Putamen (tissue), 1 donor: Measurements from ENCODE around the gene ATXN3.

ENCODE experiments used
- DNase-seq: peaks from one replicate; pipeline ENCODE4 v3.0.0-alpha.2; 2016; ENCODE audit warnings: low spot score

ATXN3 gene

DNA sequence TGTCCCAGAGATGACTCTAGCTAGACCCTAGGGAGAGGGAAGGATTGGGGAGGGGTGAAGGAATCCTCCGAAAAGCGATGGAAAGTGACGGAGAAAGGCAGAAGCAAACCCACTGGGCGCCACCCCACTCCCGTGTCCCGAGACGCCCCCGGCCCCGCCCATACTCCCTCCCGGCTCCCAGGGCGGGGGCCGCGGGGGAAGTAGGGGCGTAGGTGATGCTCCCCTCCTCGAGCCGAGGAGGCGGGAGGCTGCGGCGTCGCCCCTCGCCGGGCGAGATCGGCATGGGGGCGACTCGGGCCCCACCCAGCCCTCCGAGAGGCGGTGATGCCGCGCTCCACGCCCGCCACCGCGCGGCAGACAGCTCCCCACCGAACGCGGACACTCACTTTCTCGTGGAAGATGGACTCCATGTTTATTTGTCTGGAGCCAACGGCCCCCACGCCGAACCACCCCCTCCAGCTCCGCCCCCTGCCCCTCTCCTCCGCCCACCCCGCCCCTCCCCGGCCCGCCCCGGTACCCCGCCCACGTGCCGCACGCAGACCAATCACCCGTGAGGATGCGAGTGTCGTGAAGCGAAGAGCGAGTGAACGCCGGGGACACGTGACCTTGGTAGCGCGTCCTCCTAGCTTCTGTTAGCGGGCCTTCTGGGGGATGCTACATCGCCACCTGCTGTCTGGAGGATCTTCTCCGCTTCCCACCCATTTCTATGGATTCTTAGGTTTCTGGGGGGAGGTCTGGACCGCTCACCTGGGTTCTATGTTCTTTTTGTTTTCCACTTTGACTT, at the start of gene ATXN3:
Gene ATXN3, minus strand, starts transcription at position 440 of the 784 bp plus-strand sequence. Its CDS starts 30 bp downstream, at position 410.
- peak; percentile 98 for DNase-seq

DNA sequence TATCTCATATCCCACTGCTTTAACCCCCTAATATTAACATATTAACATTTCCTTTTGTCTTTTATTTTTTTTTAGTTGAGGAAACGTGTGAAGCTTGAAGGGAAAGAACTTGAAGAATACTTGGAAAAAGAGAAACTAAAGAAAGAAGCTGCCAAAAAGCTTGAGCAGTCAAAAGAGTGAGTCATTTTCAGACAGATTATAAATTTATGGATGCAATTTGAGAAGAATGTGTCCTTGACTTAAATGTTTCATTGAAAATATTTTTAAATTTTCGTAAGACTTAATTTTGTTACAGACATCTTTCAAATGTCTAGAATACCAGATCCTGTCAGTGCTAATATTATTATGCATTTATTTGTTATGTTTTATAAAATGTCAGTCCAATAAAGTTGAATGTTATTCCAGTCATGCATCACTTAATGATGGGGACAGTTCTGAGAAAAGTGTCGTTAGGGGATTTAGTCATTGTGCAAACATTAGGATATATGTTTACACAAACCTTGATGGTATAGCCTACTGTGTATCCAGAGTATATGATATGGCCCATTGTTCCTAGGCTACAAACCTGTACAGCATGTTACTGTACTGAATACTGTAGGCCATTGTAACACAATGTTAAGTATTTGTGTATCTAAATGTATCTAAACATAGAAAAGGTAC, 48.0 kb upstream of the ATXN3 start:
- DNase-seq, result peak; percentile 10

DNA sequence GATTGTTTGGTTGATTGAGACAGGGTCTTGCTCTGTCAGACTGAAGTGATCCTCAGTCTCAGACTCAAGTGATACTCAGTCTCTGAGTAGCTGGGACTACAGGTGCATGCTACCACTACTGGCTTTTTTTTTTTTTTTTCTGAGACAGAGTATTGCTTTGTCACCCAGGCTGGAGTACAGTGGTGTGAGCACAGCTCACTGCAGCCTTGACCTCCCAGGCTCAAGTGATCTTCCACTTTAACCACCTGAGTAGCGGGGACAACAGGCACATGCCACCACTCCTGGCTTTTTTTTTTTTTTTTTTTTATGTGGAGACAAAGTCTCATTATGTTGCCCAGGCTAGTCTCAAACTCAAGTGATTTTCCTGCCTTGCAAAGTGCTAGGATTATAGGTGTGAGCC, 47.2 kb upstream of the ATXN3 start:
- DNase-seq, result no peak

DNA sequence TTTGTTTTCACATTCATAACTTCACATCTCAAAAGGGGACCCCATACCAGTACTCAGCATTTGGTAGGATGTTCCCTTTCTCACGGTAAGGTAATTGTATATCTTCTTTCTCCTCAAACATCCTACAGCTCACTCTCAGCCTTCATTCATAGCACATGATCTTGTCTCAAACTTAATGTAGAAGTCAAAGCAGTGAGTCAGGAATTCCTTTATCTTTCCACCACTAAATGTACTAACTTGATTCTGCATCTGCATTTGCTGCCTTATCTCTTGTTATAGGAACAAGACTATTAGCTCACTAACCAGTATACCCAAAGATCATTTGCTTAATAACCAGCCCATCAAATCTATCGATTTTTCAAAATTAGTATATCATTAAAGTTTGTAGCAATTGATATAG, 38.3 kb upstream of the ATXN3 start:
- no peak for DNase-seq

DNA sequence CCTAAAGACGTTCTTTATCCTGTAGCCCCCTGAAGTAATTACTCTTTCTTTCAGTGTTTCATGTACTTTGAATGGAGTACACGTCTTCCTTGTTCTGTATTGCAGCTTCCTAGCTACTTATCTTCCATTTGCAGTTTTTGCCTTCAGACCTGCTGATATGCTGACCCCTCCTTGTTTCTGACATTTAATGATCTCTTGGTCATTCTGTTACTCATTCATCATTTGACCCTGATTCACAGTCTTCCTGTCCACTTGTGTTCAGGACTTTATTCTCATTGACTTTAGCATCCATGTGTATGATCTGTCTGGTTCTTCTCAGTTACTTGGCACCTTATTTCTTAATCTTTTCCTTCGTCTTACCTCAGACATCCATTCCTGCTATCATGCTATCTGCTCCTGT, 37.6 kb upstream of the ATXN3 start:
- DNase-seq, result no peak

DNA sequence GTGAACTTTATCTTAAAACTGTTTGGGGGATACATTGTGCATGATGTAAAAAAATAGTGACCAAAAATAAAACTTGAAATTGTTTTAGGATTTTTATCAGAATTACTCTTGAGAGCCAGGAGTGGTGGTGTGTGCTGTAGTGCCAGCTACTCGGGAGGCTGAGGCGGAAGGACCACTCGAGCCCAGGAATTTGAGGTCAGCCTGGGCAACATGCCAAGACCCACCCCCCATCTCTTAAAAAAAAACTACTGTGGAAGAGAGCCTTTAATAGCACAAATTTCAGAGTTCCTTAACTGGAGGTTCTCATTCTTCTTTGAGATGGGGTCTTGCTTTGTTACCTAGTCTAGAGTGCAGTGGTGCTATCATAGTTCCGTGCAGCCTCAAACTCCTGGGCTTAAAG, 36.9 kb upstream of the ATXN3 start:
- no peak for DNase-seq

DNA sequence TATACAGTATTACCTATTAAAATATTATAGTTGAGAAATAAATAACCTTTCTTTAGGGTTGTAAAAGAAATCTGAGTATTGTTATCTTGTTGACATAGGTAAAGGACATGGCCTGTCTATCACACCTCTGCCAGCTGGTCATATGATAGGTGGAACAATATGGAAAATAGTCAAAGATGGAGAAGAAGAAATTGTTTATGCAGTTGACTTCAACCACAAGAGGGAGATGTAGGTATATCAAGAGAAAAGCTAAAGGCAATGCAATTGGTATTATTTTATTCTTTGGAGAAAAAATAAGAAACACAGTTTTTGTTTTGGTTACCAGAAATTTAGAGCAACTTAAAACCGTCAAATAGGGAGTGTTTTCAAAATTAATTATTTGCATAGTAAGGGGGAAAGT, 28.9 kb upstream of the ATXN3 start:
- no peak for DNase-seq

DNA sequence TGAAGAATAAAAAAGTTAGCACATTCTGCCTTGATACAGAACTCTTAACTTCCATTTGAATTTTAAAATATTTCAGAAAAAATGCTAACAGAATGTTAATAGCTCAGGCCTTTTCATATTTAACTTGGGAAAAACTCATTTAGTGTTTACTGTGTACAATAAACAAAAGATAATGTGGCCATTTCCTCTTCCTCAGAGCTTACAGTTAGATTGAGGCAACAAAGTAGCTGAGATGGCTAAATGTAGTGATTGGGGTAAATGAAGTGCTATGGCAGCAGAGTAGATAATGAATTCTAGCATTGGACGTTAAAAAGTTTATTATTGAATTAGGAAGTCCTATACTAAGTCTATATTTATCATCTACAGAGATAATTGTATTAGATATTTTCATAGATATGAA, 28.1 kb upstream of the ATXN3 start:
- DNase-seq, result no peak

DNA sequence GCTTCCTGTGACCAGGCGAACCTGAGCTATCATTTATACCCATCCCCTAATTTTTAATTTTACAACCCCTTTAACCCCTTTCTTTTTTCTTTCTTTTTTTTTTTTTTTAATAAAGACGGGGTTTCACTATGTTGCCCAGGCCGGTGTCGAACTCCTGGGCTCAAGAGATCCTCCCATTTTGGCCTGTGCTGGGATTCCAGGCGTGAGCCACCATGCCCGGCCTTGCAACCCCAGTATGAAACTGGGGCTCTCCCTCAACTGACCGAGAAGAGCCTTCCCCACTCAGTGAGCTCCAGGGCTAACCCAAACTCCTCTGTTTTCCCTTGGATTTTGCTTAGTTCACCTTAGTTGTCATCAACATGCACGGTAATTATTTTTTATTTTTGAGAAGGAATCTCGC, 16.4 kb upstream of the ATXN3 start:
- no peak for DNase-seq

DNA sequence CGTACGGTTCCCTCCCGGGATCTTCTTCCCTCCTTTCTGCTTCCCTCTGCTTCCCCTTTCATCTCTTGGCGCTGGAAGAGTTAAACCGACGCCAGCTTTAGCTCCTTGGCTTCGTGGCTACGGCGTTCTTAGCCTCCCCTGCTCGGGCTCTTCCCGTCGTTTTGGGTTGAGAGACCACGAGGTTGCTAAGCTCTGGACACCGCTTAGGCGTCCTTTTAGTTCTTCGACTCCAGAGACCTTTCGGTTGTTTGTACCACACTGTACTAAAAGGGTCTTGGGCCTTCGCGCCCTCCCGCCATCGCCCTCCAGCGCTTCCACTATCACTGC, 15.9 kb upstream of the ATXN3 start:
- DNase-seq, result no peak

DNA sequence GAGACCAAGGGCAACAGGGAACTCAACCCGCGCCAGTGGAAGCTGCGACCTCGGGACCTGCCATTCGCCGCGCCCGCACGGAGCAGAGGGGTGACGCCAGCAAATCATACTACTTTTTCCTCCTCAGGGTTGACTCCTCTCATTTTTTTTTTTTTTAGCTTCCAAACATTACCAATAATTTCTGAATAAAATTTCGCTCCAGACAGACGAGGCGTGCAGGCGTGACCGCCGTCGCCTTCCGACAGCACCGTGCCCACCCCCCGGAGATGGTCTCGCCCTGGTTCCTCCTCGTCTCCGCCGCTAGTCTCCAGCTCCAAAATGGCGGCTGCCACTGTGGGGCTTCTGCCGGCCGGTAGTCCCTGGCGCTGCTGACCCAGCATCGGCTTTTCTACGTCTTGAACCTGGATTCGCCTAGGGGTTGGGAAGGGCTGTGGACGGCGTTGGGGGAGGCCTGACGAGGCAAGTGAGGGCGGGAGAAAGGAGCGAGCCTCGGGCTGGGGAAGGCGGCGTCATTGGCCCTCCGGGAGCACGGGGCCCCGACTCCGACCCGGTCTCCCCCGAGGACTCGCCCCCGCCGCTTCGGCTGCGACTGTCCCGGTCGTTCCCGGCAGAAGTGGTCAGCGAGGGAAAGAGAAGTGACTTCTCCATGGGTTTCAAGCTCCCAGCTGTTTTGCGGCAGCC, 15.4 kb upstream of the ATXN3 start, which contains the start of the genes CPSF2 and NDUFB1:
Gene CPSF2, plus strand, starts transcription at position 300 of the 681 bp plus-strand sequence. CDS start 9,016 bp downstream, outside the sequence.
Gene NDUFB1, minus strand, starts transcription at position 37 of the 681 bp plus-strand sequence. CDS start 4,069 bp downstream, outside the sequence.
- peak; percentile 83 for DNase-seq

DNA sequence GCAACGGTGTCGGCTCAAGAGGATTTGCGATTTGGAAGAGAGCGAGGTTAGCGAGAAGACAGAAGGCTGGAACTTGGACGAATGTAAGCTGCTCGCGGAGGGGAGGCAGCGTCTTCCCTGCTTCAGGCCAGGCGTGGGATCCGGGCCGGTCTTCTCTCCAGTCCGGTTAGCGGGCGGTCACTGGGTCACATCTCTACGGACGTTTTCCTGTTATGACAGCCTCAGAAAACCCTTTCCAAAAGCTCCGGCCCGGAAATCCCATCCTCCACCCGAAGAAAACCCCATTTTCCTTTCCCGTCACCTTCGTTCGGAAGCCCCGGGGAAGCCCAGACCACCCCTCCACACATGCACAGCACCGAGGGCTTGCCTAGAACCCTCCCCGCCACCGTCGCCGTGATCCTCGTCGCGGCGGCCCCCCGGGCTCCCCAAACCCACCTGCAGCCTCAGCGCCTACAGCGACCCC, 14.9 kb upstream of the ATXN3 start:
- peak; percentile 35 for DNase-seq

DNA sequence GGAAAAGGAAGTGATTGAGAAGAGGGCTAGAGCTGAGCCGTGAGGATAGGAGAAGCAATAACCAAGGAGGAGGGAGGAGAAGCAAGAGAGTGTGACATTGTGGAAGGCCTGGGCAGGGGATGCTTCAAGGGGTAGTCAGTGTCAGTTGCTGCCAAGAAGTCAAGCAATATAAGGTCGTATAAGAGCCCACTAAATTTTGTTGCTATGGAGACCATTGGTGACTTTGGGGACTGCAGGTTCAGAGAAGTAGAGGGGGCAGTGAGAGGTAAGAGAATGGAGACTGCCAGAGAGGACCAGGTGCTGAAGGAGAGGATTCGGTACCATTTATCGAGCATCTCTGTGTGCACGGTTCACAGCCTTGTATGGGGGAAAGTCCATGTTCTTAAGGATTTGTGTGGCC, 3.1 kb upstream of the ATXN3 start:
- DNase-seq, result no peak

DNA sequence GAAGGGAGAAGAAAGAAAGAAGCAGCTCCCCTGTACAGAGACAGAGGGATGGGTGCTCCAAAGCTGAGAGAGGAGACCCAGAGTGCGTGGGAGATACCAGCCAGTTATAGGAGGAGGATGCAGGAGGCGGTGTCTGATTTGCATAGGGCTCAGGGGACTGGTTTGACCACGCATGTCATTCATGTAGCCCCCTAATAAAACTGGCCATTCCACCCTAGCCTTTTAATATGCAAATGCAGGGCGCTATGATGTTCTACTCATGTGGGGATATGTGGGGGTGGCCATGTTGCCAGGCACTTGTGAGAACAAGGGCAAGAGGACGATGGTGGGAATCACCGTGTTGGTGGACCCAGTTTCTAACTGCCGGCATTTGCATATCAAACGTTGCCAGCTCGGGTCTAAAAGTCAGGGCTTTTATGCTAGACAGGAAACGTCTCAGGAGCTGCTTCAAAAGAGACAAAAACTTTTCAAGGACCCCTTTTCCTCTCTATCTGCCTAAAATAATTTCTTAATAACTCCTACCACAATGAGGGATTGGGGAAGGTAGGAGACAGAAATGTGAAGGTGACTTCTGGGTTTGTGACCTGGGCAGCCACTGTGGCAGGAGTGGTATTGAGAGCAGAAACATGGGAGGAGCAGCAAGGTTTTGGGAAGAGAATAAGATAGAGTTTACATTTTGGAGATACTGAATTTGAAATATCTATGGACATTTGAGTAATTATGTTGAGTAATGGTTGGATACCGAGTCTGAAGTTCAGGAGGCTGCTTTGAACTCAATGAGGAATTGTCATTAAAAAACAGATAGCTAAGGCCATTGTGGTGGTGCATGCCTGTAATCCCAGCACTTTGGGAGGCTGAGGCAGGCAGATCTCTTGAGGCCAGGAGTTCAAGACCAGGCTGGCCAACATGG, 2.2 kb upstream of the ATXN3 start:
- no peak for DNase-seq

DNA sequence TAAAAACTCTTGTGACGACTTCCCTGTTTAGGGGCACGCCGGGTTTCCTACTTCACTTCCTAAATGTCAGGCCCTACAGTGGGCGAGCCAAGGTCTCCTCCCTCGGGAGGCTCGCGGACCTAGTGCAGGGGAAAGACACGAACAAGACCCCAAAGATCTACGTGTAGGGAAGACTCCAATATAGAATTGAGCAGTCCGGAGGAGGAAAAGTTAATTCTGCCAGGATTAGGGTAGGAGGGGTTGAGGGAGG, 564 bp downstream of the ATXN3 start:
- no peak for DNase-seq

DNA sequence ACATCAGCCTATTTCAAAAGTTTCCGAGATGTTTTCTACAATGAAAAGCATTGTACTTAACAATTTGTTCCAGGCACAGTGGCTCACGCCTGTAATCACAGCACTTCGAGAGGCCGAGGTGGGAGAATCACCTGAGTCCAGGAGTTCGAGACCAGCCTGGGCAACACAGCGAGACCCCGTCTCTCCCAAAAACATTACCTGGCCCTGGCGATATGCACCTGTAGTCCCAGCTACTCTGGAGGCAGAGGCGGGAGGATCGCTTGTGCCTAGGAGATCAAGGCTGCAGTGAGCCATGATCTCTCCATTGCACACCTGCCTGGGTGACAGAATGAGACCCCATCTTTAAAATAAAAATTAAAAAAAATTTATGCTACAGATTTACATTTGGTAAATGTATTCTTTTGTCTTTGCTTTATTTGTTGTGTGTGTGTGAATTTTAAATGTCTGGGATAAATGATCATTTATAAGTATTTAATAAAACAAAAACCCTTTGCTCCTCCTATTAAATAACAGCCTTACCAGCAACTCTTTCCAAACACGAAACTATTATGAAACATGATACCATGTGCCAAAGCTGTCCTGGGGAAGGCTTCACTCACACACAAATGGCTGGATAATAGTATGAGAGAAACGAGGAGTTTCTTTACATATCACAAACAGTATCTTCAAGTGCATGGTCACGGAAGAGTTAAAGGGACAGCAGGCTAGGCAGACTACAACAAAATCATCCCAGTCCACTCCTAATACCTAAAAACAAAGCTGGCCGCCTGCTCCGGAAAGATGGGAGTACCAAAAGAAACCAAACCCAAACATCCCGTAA, 1.1 kb downstream of the ATXN3 start:
- DNase-seq, result no peak

DNA sequence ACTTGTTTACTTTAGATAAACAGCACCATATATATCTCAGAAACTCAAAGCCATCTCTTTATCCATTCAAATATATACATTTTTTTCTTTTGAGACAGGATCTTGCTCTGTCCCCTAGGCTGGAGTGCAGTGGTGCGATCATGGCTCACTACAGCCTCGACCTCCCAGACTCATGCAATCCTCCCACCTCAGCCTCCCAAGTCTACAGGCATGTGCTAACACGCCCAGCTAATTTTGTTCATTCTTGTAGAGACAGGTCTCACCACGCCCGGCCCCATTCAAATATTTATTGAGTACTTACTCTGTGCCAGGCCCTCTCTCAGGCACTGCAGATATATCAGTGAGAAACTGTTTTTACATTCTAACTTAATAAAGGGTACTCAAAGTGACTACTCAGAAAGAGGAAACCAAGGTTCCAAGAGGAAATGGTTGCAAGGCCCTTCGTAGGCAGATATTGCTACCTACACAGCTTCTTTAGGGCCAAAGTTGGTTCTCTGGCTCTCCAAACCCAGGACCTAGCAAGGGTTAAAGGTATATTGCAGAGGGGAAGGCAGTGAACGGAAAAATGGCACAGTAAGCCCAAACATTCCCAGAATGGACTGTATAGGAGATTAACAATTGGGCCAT, 2.9 kb downstream of the ATXN3 start:
- no peak for DNase-seq

DNA sequence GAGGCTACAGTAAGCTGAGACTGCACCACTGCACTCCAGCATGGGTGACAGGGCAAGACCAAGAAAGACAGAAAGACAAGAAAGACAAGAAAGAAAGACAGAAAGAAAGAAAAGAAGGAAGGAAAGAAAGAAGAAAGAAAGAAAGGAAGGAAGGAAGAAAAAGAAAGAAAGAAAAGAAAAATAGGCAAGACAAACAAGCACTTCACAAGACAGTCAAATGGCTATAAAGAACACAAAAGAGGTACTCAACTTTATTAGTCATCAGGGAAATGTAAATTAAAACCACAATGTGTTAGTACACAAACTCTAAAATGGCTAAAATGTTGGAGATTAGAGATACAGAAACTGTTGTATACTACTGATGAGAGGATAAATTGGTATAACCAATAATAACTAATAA, 6.6 kb downstream of the ATXN3 start:
- DNase-seq, result no peak

DNA sequence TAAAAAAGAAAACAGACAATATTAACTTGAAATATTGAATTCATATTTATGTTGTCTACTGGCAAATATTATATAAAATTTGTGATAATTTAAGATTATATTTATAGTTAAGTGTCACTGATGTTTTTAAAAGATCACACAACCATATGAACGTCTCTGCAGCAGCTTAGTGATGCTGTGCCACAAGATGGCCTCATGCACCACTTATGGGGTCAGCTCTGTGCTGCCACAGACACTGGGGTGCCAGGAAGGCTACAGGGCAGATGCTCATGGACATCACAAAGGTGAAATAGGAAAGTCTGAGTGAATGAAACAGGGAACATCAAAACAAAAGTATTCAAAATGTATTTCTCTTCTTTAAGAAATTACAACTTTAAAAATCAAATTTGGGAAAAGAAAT, 13.1 kb downstream of the ATXN3 start:
- DNase-seq, result no peak

DNA sequence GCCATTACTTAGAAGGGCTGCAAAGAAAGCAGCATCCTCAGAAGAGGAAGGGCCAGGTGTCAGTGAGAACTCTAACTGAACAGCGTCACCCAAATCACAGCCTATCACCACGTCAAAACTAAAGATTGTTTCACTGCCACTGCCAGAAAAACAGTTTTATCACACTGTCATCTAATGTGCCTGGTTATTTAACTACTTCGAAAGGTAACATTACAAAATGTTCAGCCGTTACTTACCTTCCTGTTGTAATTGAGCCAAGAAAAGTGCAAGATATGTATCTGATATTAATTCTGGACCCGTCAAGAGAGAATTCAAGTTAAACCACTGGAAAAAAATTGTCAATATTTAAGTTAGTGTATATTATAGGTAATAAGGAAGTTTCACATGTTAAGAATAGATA, 17.9 kb downstream of the ATXN3 start:
- DNase-seq, result no peak

DNA sequence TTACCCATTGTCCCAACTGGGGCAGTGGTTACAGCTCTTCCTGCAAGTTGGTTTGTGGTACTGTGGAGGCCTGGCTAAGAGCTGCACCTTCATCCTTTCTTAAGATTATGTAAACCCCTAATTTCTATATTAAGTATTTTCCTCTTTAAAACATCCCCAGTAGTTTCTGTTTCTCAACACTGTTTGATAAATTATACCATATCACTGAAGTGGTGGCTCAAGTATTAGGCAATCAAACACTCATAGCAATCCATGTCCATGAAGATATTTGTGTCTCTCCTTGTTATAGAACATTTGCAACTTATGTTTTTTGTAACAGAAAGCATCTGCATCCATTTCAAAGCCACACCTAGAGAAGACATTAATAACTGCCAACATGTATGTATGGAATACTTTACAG, 31.8 kb downstream of the ATXN3 start:
- no peak for DNase-seq
